ENCODE data around the gene CHURC1. TPM values are rescaled to one million over a fixed set of nuclear protein-coding genes. Genes with fewer than 3 reads are reported as not detected.

Gene CHURC1
- total and polyA plus RNA-seq, 2 of the 13 experiments (the other 11 are each of a cell fraction or from before 2014, with no cell fraction given): 41.1 to 74.4 TPM

- TF ChIP-seq, protein P1, sequence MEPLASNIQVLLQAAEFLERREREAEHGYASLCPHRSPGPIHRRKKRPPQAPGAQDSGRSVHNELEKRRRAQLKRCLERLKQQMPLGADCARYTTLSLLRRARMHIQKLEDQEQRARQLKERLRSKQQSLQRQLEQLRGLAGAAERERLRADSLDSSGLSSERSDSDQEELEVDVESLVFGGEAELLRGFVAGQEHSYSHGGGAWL (CRISPR knock-in tag; IDR thresholded peaks at IDR 0.05): peak; percentile 70; the same call in 1 of the 2 replicates
- TF ChIP-seq PREB (CRISPR knock-in tag; IDR thresholded peaks at IDR 0.05) (no peak), ZNF142 (CRISPR knock-in tag; IDR thresholded peaks at IDR 0.05) (no peak), NCOA1 (CRISPR knock-in tag; IDR thresholded peaks at IDR 0.05) (no peak), ZNF772 (CRISPR knock-in tag; IDR thresholded peaks at IDR 0.05) (0 out of 2 replicates have a peak, but pooled peaks have one; percentile 30), NAIF1 (CRISPR knock-in tag; IDR thresholded peaks at IDR 0.05; ENCODE audit: borderline replicate concordance) (0 out of 2 replicates have a peak, but pooled peaks have one; percentile 16), HIVEP1 (CRISPR knock-in tag; IDR thresholded peaks at IDR 0.05) (peak; percentile 51; the same call in 1 of the 2 replicates), NCOR1 (IDR thresholded peaks at IDR 0.05; ENCODE audit: borderline replicate concordance, low read length) (no peak), ZNF12 (CRISPR knock-in tag; IDR thresholded peaks at IDR 0.05) (no peak), RBM39 (IDR thresholded peaks at IDR 0.05; ENCODE audit: low read depth, low read length, poor library complexity, severe bottlenecking) (peak; percentile 57), ZHX1 (CRISPR knock-in tag; IDR thresholded peaks at IDR 0.05; ENCODE audit: low read depth) (no peak), ZNF784 (CRISPR knock-in tag; IDR thresholded peaks at IDR 0.05; ENCODE audit: borderline replicate concordance) (no peak), MTF2 (CRISPR knock-in tag; IDR thresholded peaks at IDR 0.05; ENCODE audit: borderline replicate concordance) (no peak), CREB3 (CRISPR knock-in tag; IDR thresholded peaks at IDR 0.05) (no peak)
- TF ChIP-seq, protein P2, sequence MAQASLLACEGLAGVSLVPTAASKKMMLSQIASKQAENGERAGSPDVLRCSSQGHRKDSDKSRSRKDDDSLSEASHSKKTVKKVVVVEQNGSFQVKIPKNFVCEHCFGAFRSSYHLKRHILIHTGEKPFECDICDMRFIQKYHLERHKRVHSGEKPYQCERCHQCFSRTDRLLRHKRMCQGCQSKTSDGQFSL (CRISPR knock-in tag; IDR thresholded peaks at IDR 0.05): no peak
Observed at GRCh38 chr14:64914237-64915028, at the start of gene CHURC1 (continued).
